Activated naive CD8-positive, alpha-beta T cell (primary cell): ENCODE measurements around the gene CFAP100.

Experiments
- H3K27ac Mint-ChIP-seq: one replicate; pipeline ENCODE4 v1.8.0; 2021; ENCODE audit warnings: mixed read lengths
- H3K27me3 Mint-ChIP-seq: one replicate; pipeline ENCODE4 v1.8.0; 2021; ENCODE audit warnings: mixed read lengths
- H3K36me3 Mint-ChIP-seq: one replicate; pipeline ENCODE4 v1.8.0; 2021; ENCODE audit warnings: mixed read lengths
- H3K4me1 Mint-ChIP-seq: one replicate; pipeline ENCODE4 v1.8.0; 2021; ENCODE audit warnings: low read depth, mixed read lengths
- H3K4me3 Mint-ChIP-seq: one replicate; pipeline ENCODE4 v1.8.0; 2021; ENCODE audit warnings: mild to moderate bottlenecking, mixed read lengths
- H3K9me3 Mint-ChIP-seq: one replicate; pipeline ENCODE4 v1.8.0; 2021; ENCODE audit warnings: low read depth, mixed read lengths

Gene CFAP100

DNA sequence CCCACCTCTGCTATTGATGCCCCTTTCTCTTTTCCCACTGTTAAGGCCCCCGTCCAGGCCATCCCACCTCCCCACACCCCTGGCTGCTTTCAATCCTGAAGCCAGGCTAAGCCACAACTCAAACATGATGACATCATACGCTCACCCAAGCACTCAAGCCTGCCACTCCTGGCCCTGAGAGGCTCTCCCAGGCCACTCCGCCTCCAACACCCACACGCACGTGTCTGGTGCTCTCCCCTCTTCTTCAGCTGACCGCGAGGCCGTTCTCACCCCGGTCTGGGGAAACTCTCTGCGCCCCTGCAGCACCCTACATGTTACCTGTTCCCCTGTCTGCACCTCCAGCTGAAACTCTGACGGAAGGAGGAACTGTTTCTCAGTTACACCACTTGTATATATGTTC is 74.8 kb downstream of the CFAP100 start:
- H3K27ac Mint-ChIP-seq = no peak overlapping the region
- H3K4me1 Mint-ChIP-seq = peaks cover 65% of the 10 kb centered on the region

DNA sequence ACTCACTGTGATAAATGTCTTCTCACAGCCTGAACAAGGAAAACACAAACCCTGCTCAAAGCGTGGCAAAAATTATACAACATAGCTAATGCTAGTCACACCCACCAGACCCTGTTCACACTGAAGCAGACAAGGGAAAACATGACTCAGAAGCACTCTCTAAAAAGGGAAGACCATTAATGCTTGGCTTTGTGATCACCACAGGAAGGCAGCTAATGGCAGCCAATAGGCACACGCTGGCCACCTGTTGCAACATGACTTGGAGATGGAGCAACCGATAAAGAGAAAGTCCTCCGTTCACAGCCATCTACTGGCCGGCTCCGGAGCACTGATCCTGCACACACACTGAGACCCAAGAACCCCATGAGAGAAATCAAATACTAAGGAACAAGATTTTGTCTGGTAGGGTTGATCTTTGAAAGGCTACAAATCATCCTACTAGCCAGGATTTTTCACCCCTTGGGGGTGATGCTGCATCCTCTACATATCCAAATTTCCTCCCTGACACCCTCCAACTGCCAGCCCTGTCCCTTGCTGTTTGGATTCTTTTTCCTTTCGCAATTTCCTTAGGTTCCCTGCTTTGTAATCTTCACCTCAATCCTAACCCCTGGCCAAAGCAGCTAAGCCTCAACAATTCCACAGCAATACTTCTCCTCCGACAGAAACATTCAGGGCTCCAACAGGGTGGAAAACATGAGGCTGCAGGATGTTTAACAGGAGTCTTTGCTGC is 77.7 kb downstream of the CFAP100 start:
- Mint-ChIP-seq H3K9me3 (no peaks in the 10 kb centered on the region), H3K4me3 (peak overlapping the region; percentile 96), H3K4me1 (peaks cover 65% of the 10 kb centered on the region), H3K36me3 (peaks cover 20% of the 10 kb centered on the region), H3K27me3 (no peaks in the 10 kb centered on the region), H3K27ac (peak overlapping the region; percentile 85)

More for the DNA sequence above, 74.8 kb downstream of the CFAP100 start:
- no peaks in the 10 kb centered on the region for H3K9me3 Mint-ChIP-seq
- H3K27me3 Mint-ChIP-seq = no peaks in the 10 kb centered on the region
- no peak overlapping the region for H3K4me3 Mint-ChIP-seq
- peaks cover 25% of the 10 kb centered on the region for H3K36me3 Mint-ChIP-seq

DNA sequence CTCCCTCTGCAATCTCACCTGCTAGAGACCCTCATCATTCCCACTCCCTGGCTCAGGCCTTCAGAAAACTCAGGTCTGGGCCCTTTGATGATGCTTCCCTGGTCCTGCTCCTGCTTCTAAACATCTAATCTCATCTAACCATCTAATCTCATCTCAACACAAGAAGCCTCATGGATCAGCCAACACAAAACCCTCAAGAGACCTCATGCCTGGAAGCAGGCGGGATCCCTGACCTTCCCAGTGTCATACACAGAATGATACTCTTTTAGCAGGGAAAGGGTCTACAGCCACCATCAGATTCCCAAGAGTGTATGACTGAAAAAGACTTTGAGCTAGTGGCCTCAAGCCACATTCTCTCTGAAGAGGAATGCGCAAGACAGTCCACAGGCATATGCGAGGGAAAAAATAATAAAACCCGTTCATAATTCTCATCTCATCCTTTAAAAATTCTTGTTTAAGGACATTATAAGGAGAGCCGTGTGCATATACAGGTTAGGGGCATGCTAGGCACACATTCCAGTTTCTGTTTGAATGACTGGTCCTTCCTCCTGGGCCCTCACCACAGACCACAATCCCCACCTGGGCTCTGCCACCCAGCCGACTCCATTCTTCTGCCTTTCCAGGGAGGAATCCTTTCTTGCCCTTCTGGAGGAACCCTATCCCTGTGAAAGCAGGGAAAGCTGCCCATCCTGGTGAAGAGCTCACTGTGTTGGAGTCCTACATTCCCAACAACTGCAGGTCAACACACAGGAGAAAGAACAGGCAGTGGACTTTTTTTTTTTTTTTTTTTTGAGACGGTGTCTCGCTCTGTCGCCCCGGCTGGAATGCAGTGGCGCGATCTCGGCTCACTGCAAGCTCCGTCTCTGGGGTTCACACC is 78.8 kb downstream of the CFAP100 start:
- Mint-ChIP-seq H3K27ac (peak overlapping the region; percentile 85), H3K9me3 (no peaks in the 10 kb centered on the region), H3K27me3 (no peaks in the 10 kb centered on the region), H3K4me1 (peaks cover 58% of the 10 kb centered on the region), H3K36me3 (peaks cover 20% of the 10 kb centered on the region), H3K4me3 (peak overlapping the region; percentile 96)

DNA sequence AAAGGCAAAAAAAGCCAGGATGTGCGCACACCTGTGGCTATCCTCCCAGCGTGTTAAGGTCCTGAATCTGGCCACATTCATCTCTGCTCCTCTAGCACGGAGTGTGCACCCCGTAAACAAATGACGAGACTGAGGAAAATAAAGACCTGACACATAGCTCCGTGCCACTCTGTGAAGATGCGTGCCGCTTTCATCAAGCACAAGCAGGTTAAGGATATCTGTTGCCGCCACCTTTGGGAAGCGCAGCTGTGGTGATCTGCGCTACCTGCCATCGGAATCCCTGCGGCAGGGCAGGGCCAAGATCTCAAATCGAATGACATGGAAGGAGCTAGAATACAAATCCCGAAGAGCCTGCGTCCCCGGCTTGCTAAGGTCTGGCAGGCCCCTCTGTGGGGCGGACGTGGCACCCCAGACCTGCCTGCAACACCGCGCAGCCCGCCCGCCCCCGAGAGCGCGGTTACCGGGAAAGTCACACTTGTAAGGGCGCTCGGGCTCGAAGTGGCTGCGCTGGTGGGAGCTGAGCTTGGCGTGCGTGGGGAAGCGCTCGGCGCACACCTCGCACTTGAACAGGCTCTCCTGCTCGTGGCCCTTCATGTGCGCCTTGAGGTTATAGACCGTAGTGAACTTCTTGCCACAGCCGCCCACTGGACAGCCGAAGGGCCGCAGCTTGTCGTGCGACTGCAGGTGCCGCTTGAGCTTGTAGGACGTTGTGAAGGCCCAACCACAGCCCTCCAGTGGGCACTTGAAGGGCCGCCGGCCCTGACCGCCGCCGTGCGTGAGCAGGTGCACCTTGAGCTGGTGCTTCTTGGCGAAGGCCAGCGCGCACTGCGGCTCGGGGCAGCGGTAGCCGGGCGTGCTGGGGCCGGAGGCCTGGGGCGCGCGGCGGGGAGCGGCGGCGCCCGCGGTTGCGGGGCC is 80.0 kb downstream of the CFAP100 start:
- Mint-ChIP-seq H3K4me1 (peaks cover 47% of the 10 kb centered on the region), H3K4me3 (peak overlapping the region; percentile 96), H3K36me3 (peaks cover 15% of the 10 kb centered on the region), H3K9me3 (no peaks in the 10 kb centered on the region), H3K27me3 (no peaks in the 10 kb centered on the region), H3K27ac (peak overlapping the region; percentile 84)

DNA sequence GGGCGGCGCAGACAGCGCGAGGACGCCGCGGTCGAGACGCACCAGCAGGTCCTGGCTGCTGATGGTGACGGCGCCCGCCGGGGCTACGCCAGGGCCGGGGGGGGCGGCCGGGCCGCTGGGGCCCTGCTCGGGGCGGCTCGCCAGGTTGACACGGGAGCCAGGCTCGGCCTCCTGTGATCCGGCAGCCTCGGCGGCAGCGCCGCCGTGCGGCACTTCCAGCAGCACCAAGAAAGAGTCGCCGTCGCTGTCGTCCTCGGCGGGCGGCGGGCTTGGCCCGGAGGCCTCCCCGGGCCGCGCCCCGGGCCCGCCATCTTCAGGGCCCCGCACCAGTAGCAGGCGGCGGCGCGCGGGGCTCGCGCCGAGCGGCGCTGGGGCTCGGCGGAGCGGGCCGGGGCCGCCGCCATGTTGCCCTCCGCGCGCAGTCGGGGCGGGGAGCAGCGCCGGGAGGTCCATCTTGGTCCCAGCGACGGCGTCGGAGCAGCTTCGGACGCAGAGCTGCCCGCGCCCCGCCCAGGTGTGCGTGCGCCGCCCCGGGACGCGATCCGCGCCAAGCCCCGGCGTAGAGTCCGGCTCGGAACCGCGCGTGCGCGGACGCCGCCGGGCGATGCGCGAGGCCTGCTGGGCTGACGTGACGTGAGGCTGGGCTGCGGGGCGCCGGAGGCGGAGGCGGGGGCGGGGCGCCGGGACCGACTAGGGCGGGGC is 80.9 kb downstream of the CFAP100 start, which contains the start of gene ZXDC:
Gene ZXDC (minus strand): TSS at position 479 of the 702 bp plus-strand sequence. CDS start 26 bp downstream, at position 453.
- peaks cover 45% of the 10 kb centered on the region for H3K4me1 Mint-ChIP-seq
- peak within 1 kb of the TSS; percentile 96 for H3K4me3 Mint-ChIP-seq
- peaks cover 12% of the 10 kb centered on the region for H3K36me3 Mint-ChIP-seq
- H3K27me3 Mint-ChIP-seq = no peaks in the 10 kb centered on the region
- H3K27ac Mint-ChIP-seq = peak within 1 kb of the TSS; percentile 84
- no peaks in the 10 kb centered on the region for H3K9me3 Mint-ChIP-seq

DNA sequence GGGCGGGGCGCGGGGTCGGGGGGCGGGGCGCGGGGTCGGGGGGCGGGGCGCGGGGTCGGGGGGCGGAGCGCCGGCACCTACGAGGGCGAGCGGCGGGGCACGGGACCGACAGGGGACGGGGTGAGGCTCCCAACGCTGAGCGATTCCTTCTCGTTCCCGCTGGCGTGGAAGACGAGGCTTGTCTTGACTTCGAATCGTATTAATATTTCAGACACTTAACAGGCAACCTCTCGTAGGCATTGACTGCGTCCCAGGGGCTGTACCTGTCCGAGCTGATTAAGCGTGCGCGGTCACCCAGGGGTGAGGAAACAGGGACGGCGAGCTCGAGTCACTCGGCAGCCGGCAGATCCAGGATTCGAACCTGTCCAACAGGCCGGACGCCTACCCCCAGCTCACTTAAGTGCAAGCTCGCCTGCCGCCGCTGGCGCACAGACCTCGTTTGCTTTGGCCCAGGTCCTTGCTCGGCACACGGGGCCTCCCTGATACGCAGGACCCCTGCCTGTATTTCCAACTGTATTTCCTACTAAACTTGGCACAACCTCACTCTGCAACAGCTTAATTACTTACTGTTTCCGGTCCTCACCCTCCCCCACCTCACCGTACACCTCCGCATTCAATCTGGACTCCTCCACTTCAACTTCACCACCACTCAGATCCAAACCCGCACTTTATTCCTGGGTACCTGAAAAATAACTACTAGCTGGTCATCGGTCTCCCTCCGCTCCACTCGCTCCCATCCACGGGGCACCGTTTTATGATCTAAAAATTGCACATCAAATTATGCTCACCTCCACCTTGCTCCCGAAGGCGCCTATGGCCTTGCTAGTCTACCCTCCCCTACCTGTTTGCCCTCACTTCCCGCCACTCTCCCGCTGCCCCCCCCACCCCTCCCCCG is 81.7 kb downstream of the CFAP100 start:
- Mint-ChIP-seq H3K4me3 (peak overlapping the region; percentile 87), H3K27me3 (no peaks in the 10 kb centered on the region), H3K36me3 (peaks cover 12% of the 10 kb centered on the region), H3K4me1 (peaks cover 38% of the 10 kb centered on the region), H3K9me3 (no peaks in the 10 kb centered on the region), H3K27ac (peak overlapping the region; percentile 76)

DNA sequence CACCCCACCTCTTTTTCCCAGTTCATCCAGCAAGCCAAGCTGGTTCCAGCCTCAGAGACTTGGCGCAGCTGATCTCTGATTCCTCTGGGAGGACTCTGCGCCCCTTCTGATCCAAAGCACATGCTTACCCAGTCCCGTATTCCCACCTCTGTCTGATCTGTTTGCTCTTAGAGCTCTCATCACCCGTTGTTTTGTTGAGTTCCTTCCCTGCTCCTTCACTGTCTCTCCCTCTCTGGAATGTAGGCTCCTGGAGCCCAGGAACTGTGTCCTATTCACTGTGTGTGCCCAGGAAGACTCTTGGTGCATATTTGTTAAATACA is 82.3 kb downstream of the CFAP100 start:
- no peaks in the 10 kb centered on the region for H3K27me3 Mint-ChIP-seq
- no peaks in the 10 kb centered on the region for H3K9me3 Mint-ChIP-seq
- peaks cover 33% of the 10 kb centered on the region for H3K4me1 Mint-ChIP-seq
- peaks cover 12% of the 10 kb centered on the region for H3K36me3 Mint-ChIP-seq
- H3K27ac Mint-ChIP-seq = peak overlapping the region; percentile 78
- H3K4me3 Mint-ChIP-seq = peak overlapping the region; percentile 81

DNA sequence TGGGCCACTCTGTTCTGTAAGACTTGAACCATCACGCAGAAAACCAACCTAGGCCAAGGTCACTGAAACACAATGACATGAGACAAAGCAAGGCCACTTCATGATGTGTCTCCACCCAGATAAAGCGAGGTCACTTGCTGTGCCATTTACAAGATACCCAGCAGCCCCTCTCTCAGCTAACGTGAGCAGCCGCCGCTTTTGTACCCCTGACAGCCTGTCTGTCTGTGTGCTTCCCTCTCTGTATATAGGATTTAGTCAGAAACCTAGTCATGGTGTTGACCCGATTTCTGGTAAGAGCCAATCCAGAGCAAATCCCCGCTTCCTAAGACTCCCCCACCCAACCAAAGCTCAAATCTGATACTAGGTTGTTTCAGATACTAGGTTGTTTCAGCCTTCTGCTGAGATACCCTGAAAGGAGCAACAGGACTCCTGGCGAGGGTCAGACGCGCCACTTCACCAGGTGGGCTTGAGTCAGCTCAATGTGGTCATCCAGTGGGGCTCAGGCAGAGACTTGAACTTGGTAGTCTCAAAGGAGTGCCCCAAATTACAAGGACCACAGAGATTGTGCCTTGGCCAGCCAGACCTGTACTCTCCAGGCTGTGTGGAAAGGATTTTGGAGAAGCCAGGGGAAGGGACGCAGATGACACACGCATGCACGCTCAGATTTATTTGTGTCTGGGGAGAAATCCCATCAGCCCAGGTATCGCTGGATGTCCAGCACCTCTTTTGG is 84.0 kb downstream of the CFAP100 start:
- Mint-ChIP-seq H3K4me1 (peaks cover 15% of the 10 kb centered on the region), H3K9me3 (no peaks in the 10 kb centered on the region), H3K36me3 (peaks cover 2% of the 10 kb centered on the region), H3K4me3 (no peak overlapping the region), H3K27ac (no peak overlapping the region), H3K27me3 (no peaks in the 10 kb centered on the region)

DNA sequence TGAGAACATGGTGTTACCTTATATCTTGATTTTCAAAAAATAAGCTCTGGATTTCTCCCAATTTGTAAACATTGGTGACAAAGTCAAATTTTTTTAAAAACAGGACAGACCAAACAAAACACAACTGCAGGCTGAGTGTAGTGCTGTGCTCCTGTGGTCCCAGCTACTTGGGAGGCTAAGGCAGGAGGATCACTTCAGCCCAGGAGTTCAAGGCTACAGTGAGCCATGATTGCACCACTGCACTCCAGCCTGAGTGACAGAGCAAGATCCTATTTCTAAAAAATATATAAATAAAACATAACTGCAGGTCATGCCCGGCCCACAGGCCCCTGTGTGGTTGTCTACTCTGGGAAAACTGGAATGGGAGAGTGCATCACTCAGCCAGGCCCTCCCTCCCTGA is 84.9 kb downstream of the CFAP100 start:
- H3K27ac Mint-ChIP-seq = no peak overlapping the region
- H3K9me3 Mint-ChIP-seq = no peaks in the 10 kb centered on the region
- H3K4me3 Mint-ChIP-seq = no peak overlapping the region
- H3K27me3 Mint-ChIP-seq = no peaks in the 10 kb centered on the region
- peaks cover 7% of the 10 kb centered on the region for H3K4me1 Mint-ChIP-seq
- H3K36me3 Mint-ChIP-seq = no peaks in the 10 kb centered on the region

DNA sequence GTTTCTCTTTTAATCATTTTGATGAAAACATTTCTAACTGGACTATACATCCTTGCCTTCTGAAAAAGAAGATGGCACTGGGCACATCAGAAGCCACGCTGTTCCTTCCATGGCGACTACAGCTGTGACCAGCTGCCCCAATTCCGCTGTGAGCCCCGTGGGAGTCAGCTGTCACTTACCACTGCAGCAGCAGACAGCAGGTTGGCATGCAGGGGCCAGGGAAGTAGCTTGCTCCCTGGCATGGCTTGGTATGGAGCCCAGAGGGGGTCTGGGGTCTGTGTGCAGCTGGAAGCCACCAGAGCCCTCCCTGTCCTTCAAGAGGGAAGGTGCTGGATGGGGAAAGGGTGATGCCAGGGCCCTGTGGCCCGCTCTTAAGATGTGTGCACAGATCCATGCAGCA is 85.5 kb downstream of the CFAP100 start:
- Mint-ChIP-seq H3K4me1 (peaks cover 6% of the 10 kb centered on the region), H3K27me3 (no peaks in the 10 kb centered on the region), H3K36me3 (no peaks in the 10 kb centered on the region), H3K27ac (no peak overlapping the region), H3K9me3 (no peaks in the 10 kb centered on the region), H3K4me3 (no peak overlapping the region)

DNA sequence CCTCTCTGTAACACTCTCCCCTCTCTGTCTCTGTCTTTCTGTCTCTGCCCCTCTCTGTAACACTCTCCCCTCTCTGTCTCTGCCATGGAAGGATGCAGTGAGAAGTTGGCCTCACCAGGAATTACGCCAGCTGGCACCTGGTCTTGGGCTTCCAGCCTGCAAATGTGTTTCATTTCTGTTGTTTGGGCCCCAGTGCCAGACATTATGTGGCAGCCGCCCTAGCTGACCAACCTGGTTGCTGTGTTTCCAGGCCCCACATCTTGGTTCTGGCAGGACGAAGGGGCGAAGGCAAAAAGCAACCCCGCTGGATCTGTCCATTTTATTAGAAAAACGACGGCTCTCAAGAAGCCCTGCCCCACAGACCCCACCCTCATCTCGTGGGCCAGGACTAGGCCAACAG is 86.2 kb downstream of the CFAP100 start:
- H3K4me1 Mint-ChIP-seq = peaks cover 6% of the 10 kb centered on the region
- H3K9me3 Mint-ChIP-seq = no peaks in the 10 kb centered on the region
- H3K27me3 Mint-ChIP-seq = no peaks in the 10 kb centered on the region
- no peak overlapping the region for H3K4me3 Mint-ChIP-seq
- H3K27ac Mint-ChIP-seq = no peak overlapping the region
- no peaks in the 10 kb centered on the region for H3K36me3 Mint-ChIP-seq

DNA sequence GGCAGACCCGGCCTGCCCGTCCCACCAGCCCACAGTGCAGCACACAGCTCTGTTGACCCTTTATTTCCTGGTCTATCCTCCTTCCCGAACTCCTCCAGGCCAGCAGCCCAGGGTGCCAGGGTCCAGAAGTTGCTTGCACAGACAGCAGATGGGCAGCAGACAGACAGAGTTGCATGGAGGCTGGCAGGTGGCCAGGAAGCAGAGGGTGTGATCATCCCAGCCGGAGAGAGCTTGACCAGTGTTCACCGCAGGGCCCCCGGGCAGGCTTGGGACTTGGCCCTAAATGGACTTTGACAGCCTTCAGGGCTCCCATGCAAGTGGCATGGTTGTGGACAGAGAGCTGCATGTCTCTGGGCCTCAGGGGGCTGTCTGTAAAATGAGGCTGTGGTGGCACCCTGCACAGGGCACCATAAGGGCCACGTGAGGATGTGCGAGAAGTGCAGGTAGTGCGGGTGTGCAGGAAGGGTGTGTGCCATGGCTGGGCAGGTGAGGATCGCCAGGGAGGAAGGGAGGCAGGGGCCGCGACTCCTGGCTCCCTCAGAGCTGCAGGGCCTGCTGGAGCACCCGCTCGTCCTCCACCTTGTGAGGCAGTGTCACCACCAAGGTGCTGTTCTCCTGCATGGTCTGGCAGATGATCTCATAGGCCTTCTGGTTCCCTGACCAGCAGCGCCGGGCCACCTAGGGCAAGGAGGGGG is 87.2 kb downstream of the CFAP100 start:
- Mint-ChIP-seq H3K36me3 (no peaks in the 10 kb centered on the region), H3K9me3 (no peaks in the 10 kb centered on the region), H3K4me3 (no peak overlapping the region), H3K27me3 (no peaks in the 10 kb centered on the region), H3K27ac (no peak overlapping the region), H3K4me1 (peaks cover 8% of the 10 kb centered on the region)
